Adrenal gland (tissue), 12 donors: ENCODE data around the gene SUPT6H. TPM values are rescaled to one million over a fixed set of nuclear protein-coding genes. Genes with fewer than 3 reads are reported as not detected.
A peak's percentile ranks its signal among the peaks of the same experiment; 100 is the strongest.
"Not testable (repeated sequence)": the region's sequence is repeated elsewhere in the genome, so short reads cannot be mapped to it uniquely, and the experiment has no call there.

Experiments
- DNase-seq, 7 donors: peaks; one replicate each; pipeline ENCODE4 v3.0.0-alpha.2; 2019 to 2020
- H3K27ac ChIP-seq, 5 donors: fragments of 200-600 bp; sonication (generic) in 4 of 5; 1 replicate in 3 of 5; 2 replicates in 2 of 5; pipeline versions ENCODE4 v1.5.1 to v1.8.0; 2016 to 2020; ENCODE audit warnings: mild to moderate bottlenecking in 1 of 5
- H3K27me3 ChIP-seq: fragments of 200-600 bp; 2 replicates; pipeline ENCODE4 v1.8.0; 2021
- H3K36me3 ChIP-seq, 2 donors: fragments of 200-600 bp; replicated peaks in 1 of 2; 1 replicate in 1 of 2; 2 replicates in 1 of 2; pipeline versions ENCODE4 v1.5.1 to v1.8.0; 2018 to 2022
- H3K4me1 ChIP-seq, 2 donors: fragments of 200-600 bp; replicated peaks in 1 of 2; 1 replicate in 1 of 2; 2 replicates in 1 of 2; pipeline versions ENCODE4 v1.5.1 to v1.8.0; 2018 to 2021
- H3K4me3 ChIP-seq, 4 donors: fragments of 200-600 bp; sonication (generic) in 3 of 4; one replicate each; pipeline ENCODE4 v1.5.1; 2016 to 2018
- H3K9me3 ChIP-seq, 3 donors: fragments of 200-600 bp; sonication (generic) in 1 of 3; replicated peaks in 1 of 3; 1 replicate in 2 of 3; 2 replicates in 1 of 3; pipeline versions ENCODE4 v1.5.1 to v1.8.0; 2016 to 2021
- POLR2A ChIP-seq, 2 donors: fragments of 450-650 bp; IDR thresholded peaks; one replicate each; pipeline ENCODE4 v1.6.1; 2017; ENCODE audit warnings: antibody characterized with exemption in 2 of 2, mild to moderate bottlenecking in 2 of 2, moderate library complexity in 1 of 2
- WGBS, 4 donors: extraction: QIAGEN DNeasy Blood & Tissue Kit in 2 of 4; methylation state at CpG; one replicate each; pipeline versions ENCODE4 v1.1.5 to v1.1.7; 2013 to 2017; 5-methylcytosine and 5-hydroxymethylcytosine counted together
- intact Hi-C, 2 donors: fragments of 100-400 bp; cut with DNase I; formaldehyde crosslinking; loops; one replicate each; pipeline versions ENCODE4 v1.14.1 to v1.15.0; 2022 to 2023
- polyA plus RNA-seq, 3 donors: library from polyadenylated mRNA; stranded (reverse); fragments of 200-250 nt in 2 of 3; fragments of 350-450 nt in 1 of 3; fragmentation: Illumina TruSeq in 1 of 3; extraction: RNeasy Lipid Tissue Mini Kit (QIAGEN cat#74804) in 1 of 3; gene quantifications; one replicate each; pipeline ENCODE4 v1.2.3, GENCODE V29; 2013 to 2014
- total RNA-seq, 9 donors: library from RNA; depleted of rRNA in 4 of 9; stranded (reverse); fragments of >200 nt in 4 of 9; fragments of 120-200 nt in 1 of 9; fragmentation: NEBNext Ultra II Directional in 1 of 9; extraction: Animal tissue kit (Norgen Biotek cat#: 25700) in 1 of 9; gene quantifications; one replicate each; pipeline versions ENCODE4 v1.1.0 to v1.2.4, GENCODE V29; 2013 to 2023
- TF ChIP-seq, protein P1 (sequence below), 6 experiments: fragments of 450-650 bp in 4 of 6; fragments of 200-600 bp in 2 of 6; sonication (generic) in 1 of 6; IDR thresholded peaks; 1 replicate in 5 of 6; 2 replicates in 1 of 6; pipeline versions ENCODE4 v1.5.1 to v1.8.0; 2016 to 2021; ENCODE audit warnings: antibody characterized with exemption in 6 of 6, mild to moderate bottlenecking in 2 of 6, moderate library complexity in 1 of 6
- donor health status: healthy with polysubstance abuse.
- donor health status: Bipolar disorder and iron deficiency.
- donor health status: DM: yes; HTN: yes; CAD: no.
- donor health status: DM: no; HTN: no; CAD: no.
- donor health status: DM: no; HTN: no; CAD: no.
- donor health status: DM: yes; HTN: yes; CAD: no.

The SUPT6H gene
- total and polyA plus RNA-seq, 12 donors: 48.1 to 125 (median 71.4) TPM

- 87 to 98% (median 95%) methylated on average over 3 to 23 of the region's 23 CpGs for WGBS, 4 donors
- peaks cover 0 to 24% of the 10 kb centered on the region in 2 donors for H3K36me3 ChIP-seq
Observed at GRCh38 chr17:28659497-28659881, 2.5 kb upstream of the SUPT6H start.

GRCh38 chr17:28662527-28662829 lies 473 bp downstream of the SUPT6H start:
- peaks cover 0 to 45% of the 10 kb centered on the region in 2 donors for H3K4me1 ChIP-seq
- intact Hi-C loops: no loop called here
- peak overlapping the region; percentile 88 to 100 (median 98) for H3K27ac ChIP-seq
- WGBS, 4 donors: 0 to 1% (median 1%) methylated on average over 5 to 10 of the region's 10 CpGs
- no peaks in the 10 kb centered on the region for H3K27me3 ChIP-seq
- TF ChIP-seq, protein P1, sequence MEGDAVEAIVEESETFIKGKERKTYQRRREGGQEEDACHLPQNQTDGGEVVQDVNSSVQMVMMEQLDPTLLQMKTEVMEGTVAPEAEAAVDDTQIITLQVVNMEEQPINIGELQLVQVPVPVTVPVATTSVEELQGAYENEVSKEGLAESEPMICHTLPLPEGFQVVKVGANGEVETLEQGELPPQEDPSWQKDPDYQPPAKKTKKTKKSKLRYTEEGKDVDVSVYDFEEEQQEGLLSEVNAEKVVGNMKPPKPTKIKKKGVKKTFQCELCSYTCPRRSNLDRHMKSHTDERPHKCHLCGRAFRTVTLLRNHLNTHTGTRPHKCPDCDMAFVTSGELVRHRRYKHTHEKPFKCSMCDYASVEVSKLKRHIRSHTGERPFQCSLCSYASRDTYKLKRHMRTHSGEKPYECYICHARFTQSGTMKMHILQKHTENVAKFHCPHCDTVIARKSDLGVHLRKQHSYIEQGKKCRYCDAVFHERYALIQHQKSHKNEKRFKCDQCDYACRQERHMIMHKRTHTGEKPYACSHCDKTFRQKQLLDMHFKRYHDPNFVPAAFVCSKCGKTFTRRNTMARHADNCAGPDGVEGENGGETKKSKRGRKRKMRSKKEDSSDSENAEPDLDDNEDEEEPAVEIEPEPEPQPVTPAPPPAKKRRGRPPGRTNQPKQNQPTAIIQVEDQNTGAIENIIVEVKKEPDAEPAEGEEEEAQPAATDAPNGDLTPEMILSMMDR (IDR thresholded peaks at IDR 0.05): no peak
- TF ChIP-seq POLR2A (IDR thresholded peaks at IDR 0.05): no peak
- no peak for DNase-seq
- peaks cover 0 to 17% of the 10 kb centered on the region in 2 donors for H3K36me3 ChIP-seq
- no peaks in the 10 kb centered on the region for H3K9me3 ChIP-seq
- peak overlapping the region; percentile 50 to 97 (median 82) for H3K4me3 ChIP-seq

More at GRCh38 chr17:28659497-28659881, 2.5 kb upstream of the SUPT6H start:
- not testable (repeated sequence) for H3K4me3 ChIP-seq, H3K27ac ChIP-seq, DNase-seq, H3K27me3 ChIP-seq, H3K9me3 ChIP-seq
- intact Hi-C loops: loop anchor here in 1 of 2 donors (10.0 kb wide), 1 partner anchor 45 kb away; no protein-coding TSS in a partner anchor
- peaks cover 0 to 31% of the 10 kb centered on the region in 2 donors for H3K4me1 ChIP-seq

GRCh38 chr17:28663723-28664122 lies 1.7 kb downstream of the SUPT6H start:
- H3K4me1 ChIP-seq: peaks cover 0 to 58% of the 10 kb centered on the region in 2 donors
- H3K36me3 ChIP-seq: peaks cover 0 to 8% of the 10 kb centered on the region in 2 donors
- DNase-seq: no peak
- H3K27me3 ChIP-seq: no peaks in the 10 kb centered on the region
- H3K9me3 ChIP-seq: no peaks in the 10 kb centered on the region
- TF ChIP-seq, protein P1 (IDR thresholded peaks at IDR 0.05): no peak
- TF ChIP-seq POLR2A (IDR thresholded peaks at IDR 0.05): no peak
- H3K4me3 ChIP-seq: no peak overlapping the region
- H3K27ac ChIP-seq: no peak overlapping the region
- intact Hi-C loops: no loop called here

GRCh38 chr17:28665994-28666393 lies 4.0 kb downstream of the SUPT6H start:
- TF ChIP-seq POLR2A (IDR thresholded peaks at IDR 0.05): no peak
- TF ChIP-seq, protein P1 (IDR thresholded peaks at IDR 0.05): no peak
- H3K27ac ChIP-seq: no peak overlapping the region
- H3K4me1 ChIP-seq: peaks cover 0 to 52% of the 10 kb centered on the region in 2 donors
- H3K9me3 ChIP-seq: no peaks in the 10 kb centered on the region
- 70 to 81% (median 76%) methylated on average over 2 of the region's 2 CpGs for WGBS, 4 donors
- intact Hi-C loops: no loop called here
- H3K27me3 ChIP-seq: no peaks in the 10 kb centered on the region
- no peak for DNase-seq
- H3K4me3 ChIP-seq: no peak overlapping the region
- H3K36me3 ChIP-seq: peaks cover 0 to 14% of the 10 kb centered on the region in 2 donors

- Histone ChIP-seq H3K36me3 (peaks cover 0 to 33% of the 10 kb centered on the region in 2 donors), H3K27me3 (no peaks in the 10 kb centered on the region), H3K4me1 (peaks cover 0 to 46% of the 10 kb centered on the region in 2 donors), H3K27ac (no peak overlapping the region), H3K4me3 (no peak overlapping the region), H3K9me3 (no peaks in the 10 kb centered on the region)
- intact Hi-C loops: no loop called here
- WGBS, 4 donors: 79 to 90% (median 83%) methylated on average over 1 of the region's 1 CpG
- TF ChIP-seq, protein P1 (IDR thresholded peaks at IDR 0.05): no peak
- no peak for TF ChIP-seq POLR2A (IDR thresholded peaks at IDR 0.05)
- DNase-seq: no peak
Observed at GRCh38 chr17:28667870-28668269, 5.9 kb downstream of the SUPT6H start.
